HCT116 (cell line): ENCODE data around the gene LNP1. TPM values are rescaled to one million over a fixed set of nuclear protein-coding genes. Genes with fewer than 3 reads are reported as not detected.

Experiments
- ATAC-seq: fragments of 200-7000 bp; cut with Tn5 transposase; 2 replicates; pipeline ENCODE4 v1.9.1; 2020; ENCODE audit warnings: mild to moderate bottlenecking, moderate library complexity
- BruUV-seq: library from RNA; stranded (reverse); fragments of 400-500 nt; replicated peaks from 2 replicates; lab custom pipeline; 2021; lab: Mats Ljungman, UMichigan
- CTCF ChIA-PET: fragments of 300-600 bp; sonication (Branson Sonifier 250); formaldehyde crosslinking; loops from one replicate; lab custom pipeline; 2021; ENCODE audit warnings: antibody characterized with exemption; lab: Charles Lee
- POLR2A ChIA-PET: fragments of 300-600, 350-600 bp; sonication (Branson Sonifier 250); formaldehyde crosslinking; loops from one replicate; lab custom pipeline; 2021; ENCODE audit warnings: antibody characterized with exemption; lab: Charles Lee
- RAD21 ChIA-PET, 2 experiments: fragments of 300-600 bp; sonication (Branson Sonifier 250); formaldehyde crosslinking; loops; one replicate each; lab custom pipeline; 2023; ENCODE audit warnings: low total read pairs in 2 of 2; ENCODE audit not compliant: uncharacterized antibody in 2 of 2, unreplicated experiment in 2 of 2, low non-redundant PET in 1 of 2; lab: Charles Lee
- DNase-seq: peaks from one replicate; pipeline ENCODE4 v3.0.0-alpha.2; 2010; ENCODE audit warnings: low read depth, low spot score
- H2AFZ ChIP-seq: fragments of 200-600 bp; shearing (Covaris generic), sonication (generic); 2 replicates; pipeline ENCODE4 v1.6.1; 2017; ENCODE audit warnings: low read depth, mixed run types, mixed read lengths, antibody characterized with exemption, low read length; ENCODE audit not compliant: poor library complexity, severe bottlenecking
- H3K27ac ChIP-seq: 2 replicates; pipeline ENCODE4 v1.5.1; 2012; ENCODE audit warnings: low read depth, low read length
- H3K27me3 ChIP-seq: fragments of 200-600 bp; sonication (generic); 2 replicates; pipeline ENCODE4 v1.6.1; 2016; ENCODE audit warnings: mixed run types, low read length, mixed read lengths; ENCODE audit not compliant: insufficient read depth
- H3K36me3 ChIP-seq, 2 experiments: fragments of 200-500 bp in 1 of 2; fragments of 200-600 bp in 1 of 2; sonication (Bioruptor generic) in 1 of 2; sonication (generic) in 1 of 2; 2 replicates each; pipeline versions ENCODE4 v1.5.1 to v1.6.1; 2014 to 2016; ENCODE audit warnings: low read length in 2 of 2, inconsistent platforms in 1 of 2, mixed read lengths in 1 of 2, mixed run types in 1 of 2; ENCODE audit not compliant: insufficient read depth in 2 of 2, control insufficient read depth in 1 of 2
- H3K4me1 ChIP-seq, 2 experiments: fragments of 200-600 bp in 1 of 2; sonication (generic) in 1 of 2; 2 replicates each; pipeline versions ENCODE4 v1.5.1 to v1.6.1; 2012 to 2017; ENCODE audit warnings: low read length in 2 of 2, inconsistent platforms in 1 of 2, mild to moderate bottlenecking in 1 of 2, mixed read lengths in 1 of 2, mixed run types in 1 of 2, moderate library complexity in 1 of 2; ENCODE audit not compliant: insufficient read depth in 2 of 2, control insufficient read depth in 1 of 2
- H3K4me2 ChIP-seq: fragments of 200-600 bp; sonication (generic); 2 replicates; pipeline ENCODE4 v1.6.1; 2017; ENCODE audit warnings: mixed run types, low read length, mixed read lengths
- H3K4me3 ChIP-seq, 2 experiments: fragments of 200-600 bp in 1 of 2; sonication (generic) in 1 of 2; replicated peaks in 1 of 2; 2 replicates each; pipeline ENCODE4 v1.5.1; 2011 to 2016; ENCODE audit warnings: low read length in 2 of 2, control low read depth in 1 of 2, low read depth in 1 of 2, mild to moderate bottlenecking in 1 of 2, mixed read lengths in 1 of 2, mixed run types in 1 of 2
- H3K79me2 ChIP-seq: fragments of 200-600 bp; sonication (generic); 2 replicates; pipeline ENCODE4 v1.6.1; 2017; ENCODE audit warnings: mild to moderate bottlenecking, mixed run types, low read length, moderate library complexity, mixed read lengths; ENCODE audit not compliant: insufficient read depth
- H3K9ac ChIP-seq: fragments of 200-600 bp; sonication (generic); 2 replicates; pipeline ENCODE4 v1.6.1; 2016; ENCODE audit warnings: low read length, mixed read lengths
- H3K9me2 ChIP-seq: fragments of 200-600 bp; sonication (generic), shearing (Covaris generic); 2 replicates; pipeline ENCODE4 v1.6.1; 2017; ENCODE audit warnings: mixed run types, mild to moderate bottlenecking, moderate library complexity; ENCODE audit not compliant: insufficient read depth
- H3K9me3 ChIP-seq, 2 experiments: fragments of 200-500 bp in 1 of 2; fragments of 200-600 bp in 1 of 2; sonication (Bioruptor generic) in 1 of 2; sonication (generic) in 1 of 2; 2 replicates each; pipeline ENCODE4 v1.6.1; 2014 to 2017; ENCODE audit warnings: low read length in 2 of 2, mixed read lengths in 2 of 2, inconsistent platforms in 1 of 2, low read depth in 1 of 2, mild to moderate bottlenecking in 1 of 2, mixed run types in 1 of 2, moderate library complexity in 1 of 2; ENCODE audit not compliant: control insufficient read depth in 1 of 2, insufficient read depth in 1 of 2
- H4K20me1 ChIP-seq: fragments of 200-600 bp; sonication (generic), shearing (Covaris generic); 2 replicates; pipeline ENCODE4 v1.6.1; 2017; ENCODE audit warnings: mixed run types, mild to moderate bottlenecking, moderate library complexity; ENCODE audit not compliant: insufficient read depth
- ATF3 ChIP-seq: IDR thresholded peaks from 2 replicates; pipeline ENCODE4 v1.6.1; 2012
- CBX3 ChIP-seq: IDR thresholded peaks from 2 replicates; pipeline ENCODE4 v1.6.1; 2012; ENCODE audit warnings: low read depth
- CEBPB ChIP-seq: IDR thresholded peaks from 2 replicates; pipeline ENCODE4 v1.6.1; 2012; ENCODE audit warnings: low read depth
- EGR1 ChIP-seq: IDR thresholded peaks from 2 replicates; pipeline ENCODE4 v1.6.1; 2012; ENCODE audit warnings: low read depth
- ELF1 ChIP-seq: IDR thresholded peaks from 2 replicates; pipeline ENCODE4 v1.6.1; 2012; ENCODE audit warnings: low read depth, borderline replicate concordance
- EZH2 ChIP-seq: fragments of 200-600 bp; sonication (generic); IDR thresholded peaks from 2 replicates; pipeline ENCODE4 v1.6.1; 2017; ENCODE audit warnings: antibody characterized with exemption, mixed run types
- EZH2phosphoT487 ChIP-seq: fragments of 200-600 bp; IDR thresholded peaks from 2 replicates; pipeline ENCODE4 v1.6.1; 2018; ENCODE audit warnings: antibody characterized with exemption, borderline replicate concordance
- FOSL1 ChIP-seq: IDR thresholded peaks from 2 replicates; pipeline ENCODE4 v1.6.1; 2012; ENCODE audit warnings: low read depth
- JUND ChIP-seq: IDR thresholded peaks from 2 replicates; pipeline ENCODE4 v1.6.1; 2012
- MAX ChIP-seq: IDR thresholded peaks from 2 replicates; pipeline ENCODE4 v1.6.1; 2012
- POLR2A ChIP-seq: IDR thresholded peaks from 2 replicates; pipeline ENCODE4 v1.7.0; 2011; ENCODE audit warnings: borderline replicate concordance; ENCODE audit not compliant: insufficient read depth, insufficient read length; ENCODE audit errors: extremely low read depth
- SIN3A ChIP-seq: IDR thresholded peaks from 2 replicates; pipeline ENCODE4 v1.6.1; 2012; ENCODE audit warnings: low read depth
- SRF ChIP-seq: IDR thresholded peaks from 2 replicates; pipeline ENCODE4 v1.6.1; 2012; ENCODE audit warnings: low read depth
- TCF7L2 ChIP-seq: IDR thresholded peaks from 2 replicates; pipeline ENCODE4 v1.7.0; 2011; ENCODE audit warnings: borderline replicate concordance, inconsistent platforms; ENCODE audit not compliant: insufficient read depth, insufficient read length; ENCODE audit errors: extremely low read depth
- YY1 ChIP-seq: IDR thresholded peaks from 2 replicates; pipeline ENCODE4 v1.6.1; 2011; ENCODE audit warnings: low read length, low read depth, moderate library complexity, mild to moderate bottlenecking; ENCODE audit not compliant: insufficient replicate concordance; ENCODE audit errors: extremely low read depth
- ZFX ChIP-seq: fragments of 450-650 bp; IDR thresholded peaks from 2 replicates; pipeline ENCODE4 v1.6.1; 2017
- ZNF274 ChIP-seq: fragments of 200-500 bp; sonication (Bioruptor generic); IDR thresholded peaks from 2 replicates; pipeline ENCODE4 v1.6.1; 2014; ENCODE audit warnings: mild to moderate bottlenecking, low read depth, low read length, inconsistent platforms
- intact Hi-C: fragments of 100-400 bp; cut with micrococcal nuclease; formaldehyde crosslinking; loops from 2 replicates; pipeline ENCODE4 v1.10.0; 2022
- total RNA-seq: library from RNA; stranded (reverse); gene quantifications from one replicate; pipeline ENCODE4 v1.2.1, GENCODE V29; 2021; ENCODE audit not compliant: unreplicated experiment
- TF ChIP-seq, protein P1 (sequence below), 3 experiments: fragments of 200-600 bp in 1 of 3; sonication (generic) in 1 of 3; IDR thresholded peaks in 2 of 3; conservative IDR thresholded peaks in 1 of 3; 2 replicates each; pipeline ENCODE4 v1.5.1; 2012 to 2017; ENCODE audit warnings: low read depth in 2 of 3, low read length in 2 of 3, antibody characterized with exemption in 1 of 3, borderline replicate concordance in 1 of 3, control low read depth in 1 of 3, mild to moderate bottlenecking in 1 of 3, mixed read lengths in 1 of 3, mixed run types in 1 of 3, moderate library complexity in 1 of 3; ENCODE audit not compliant: insufficient read depth in 1 of 3
- TF ChIP-seq, protein P2 (sequence below): IDR thresholded peaks from 2 replicates; pipeline ENCODE4 v1.6.1; 2012; ENCODE audit warnings: low read depth

Gene LNP1
- total RNA-seq, 1 experiment from 2014 or later: 1.6 TPM

- no peak overlapping the region for H3K27ac ChIP-seq
- no TSS peak for BruUV-seq
- TF ChIP-seq, protein P1, sequence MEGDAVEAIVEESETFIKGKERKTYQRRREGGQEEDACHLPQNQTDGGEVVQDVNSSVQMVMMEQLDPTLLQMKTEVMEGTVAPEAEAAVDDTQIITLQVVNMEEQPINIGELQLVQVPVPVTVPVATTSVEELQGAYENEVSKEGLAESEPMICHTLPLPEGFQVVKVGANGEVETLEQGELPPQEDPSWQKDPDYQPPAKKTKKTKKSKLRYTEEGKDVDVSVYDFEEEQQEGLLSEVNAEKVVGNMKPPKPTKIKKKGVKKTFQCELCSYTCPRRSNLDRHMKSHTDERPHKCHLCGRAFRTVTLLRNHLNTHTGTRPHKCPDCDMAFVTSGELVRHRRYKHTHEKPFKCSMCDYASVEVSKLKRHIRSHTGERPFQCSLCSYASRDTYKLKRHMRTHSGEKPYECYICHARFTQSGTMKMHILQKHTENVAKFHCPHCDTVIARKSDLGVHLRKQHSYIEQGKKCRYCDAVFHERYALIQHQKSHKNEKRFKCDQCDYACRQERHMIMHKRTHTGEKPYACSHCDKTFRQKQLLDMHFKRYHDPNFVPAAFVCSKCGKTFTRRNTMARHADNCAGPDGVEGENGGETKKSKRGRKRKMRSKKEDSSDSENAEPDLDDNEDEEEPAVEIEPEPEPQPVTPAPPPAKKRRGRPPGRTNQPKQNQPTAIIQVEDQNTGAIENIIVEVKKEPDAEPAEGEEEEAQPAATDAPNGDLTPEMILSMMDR (IDR thresholded peaks at IDR 0.05 in 2 of 3, conservative IDR thresholded peaks at IDR 0.05 in 1 of 3; ENCODE audit: borderline replicate concordance in 1 of 3, insufficient read depth in 1 of 3, low read depth in 2 of 3, low read length in 2 of 3): no peak
- TF ChIP-seq MAX (no peak), ZNF274 (no peak), JUND (no peak), CEBPB (no peak), ELF1 (no peak), POLR2A (no peak), SIN3A (no peak), EZH2phosphoT487 (no peak), SRF (no peak), ZFX (no peak), CBX3 (no peak), EZH2 (no peak), ATF3 (no peak), EGR1 (no peak), TCF7L2 (no peak), YY1 (no peak), FOSL1 (no peak)
- TF ChIP-seq, protein P2, sequence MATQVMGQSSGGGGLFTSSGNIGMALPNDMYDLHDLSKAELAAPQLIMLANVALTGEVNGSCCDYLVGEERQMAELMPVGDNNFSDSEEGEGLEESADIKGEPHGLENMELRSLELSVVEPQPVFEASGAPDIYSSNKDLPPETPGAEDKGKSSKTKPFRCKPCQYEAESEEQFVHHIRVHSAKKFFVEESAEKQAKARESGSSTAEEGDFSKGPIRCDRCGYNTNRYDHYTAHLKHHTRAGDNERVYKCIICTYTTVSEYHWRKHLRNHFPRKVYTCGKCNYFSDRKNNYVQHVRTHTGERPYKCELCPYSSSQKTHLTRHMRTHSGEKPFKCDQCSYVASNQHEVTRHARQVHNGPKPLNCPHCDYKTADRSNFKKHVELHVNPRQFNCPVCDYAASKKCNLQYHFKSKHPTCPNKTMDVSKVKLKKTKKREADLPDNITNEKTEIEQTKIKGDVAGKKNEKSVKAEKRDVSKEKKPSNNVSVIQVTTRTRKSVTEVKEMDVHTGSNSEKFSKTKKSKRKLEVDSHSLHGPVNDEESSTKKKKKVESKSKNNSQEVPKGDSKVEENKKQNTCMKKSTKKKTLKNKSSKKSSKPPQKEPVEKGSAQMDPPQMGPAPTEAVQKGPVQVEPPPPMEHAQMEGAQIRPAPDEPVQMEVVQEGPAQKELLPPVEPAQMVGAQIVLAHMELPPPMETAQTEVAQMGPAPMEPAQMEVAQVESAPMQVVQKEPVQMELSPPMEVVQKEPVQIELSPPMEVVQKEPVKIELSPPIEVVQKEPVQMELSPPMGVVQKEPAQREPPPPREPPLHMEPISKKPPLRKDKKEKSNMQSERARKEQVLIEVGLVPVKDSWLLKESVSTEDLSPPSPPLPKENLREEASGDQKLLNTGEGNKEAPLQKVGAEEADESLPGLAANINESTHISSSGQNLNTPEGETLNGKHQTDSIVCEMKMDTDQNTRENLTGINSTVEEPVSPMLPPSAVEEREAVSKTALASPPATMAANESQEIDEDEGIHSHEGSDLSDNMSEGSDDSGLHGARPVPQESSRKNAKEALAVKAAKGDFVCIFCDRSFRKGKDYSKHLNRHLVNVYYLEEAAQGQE: no peak
- ChIA-PET POLR2A (no interaction called here), CTCF (no interaction called here), RAD21 (no interaction called here)
- no peaks in the 10 kb centered on the region for H3K4me1 ChIP-seq
- H3K4me3 ChIP-seq: no peak overlapping the region
- H3K9me3 ChIP-seq: no peaks in the 10 kb centered on the region
- no peak overlapping the region for H3K9ac ChIP-seq
- peaks cover 9 to 41% of the 10 kb centered on the region in 2 experiments; a peak in 3 of 4 replicates for H3K36me3 ChIP-seq
- H2AFZ ChIP-seq: no peak overlapping the region
- no peaks in the 10 kb centered on the region for H3K27me3 ChIP-seq
- no peak overlapping the region for H3K4me2 ChIP-seq
- DNase-seq (no peak), ATAC-seq (no peak)
- no peaks in the 10 kb centered on the region for H4K20me1 ChIP-seq
- no peaks in the 10 kb centered on the region for H3K9me2 ChIP-seq
- H3K79me2 ChIP-seq: no peaks in the 10 kb centered on the region
- intact Hi-C loops: no loop called here
Observed at GRCh38 chr3:100364421-100364820, 36.9 kb upstream of the LNP1 start.
